Daoy (cell line): ENCODE data around the gene C11orf68. TPM values are rescaled to one million over a fixed set of nuclear protein-coding genes. Genes with fewer than 3 reads are reported as not detected.
A peak's percentile ranks its signal among the peaks of the same experiment; 100 is the strongest.

Experiments
- DNase-seq: peaks from one replicate; pipeline ENCODE4 v3.0.0-alpha.2; 2015; ENCODE audit warnings: low read depth
- total RNA-seq: library from RNA; depleted of rRNA; stranded (reverse); fragments of >200 nt; shearing (Covaris generic); gene quantifications from 2 replicates; pipeline ENCODE4 v1.2.3, GENCODE V29; 2014; rRNA removed

The C11orf68 gene
- total RNA-seq, 1 experiment from 2014 or later: 19.1 TPM

DNA sequence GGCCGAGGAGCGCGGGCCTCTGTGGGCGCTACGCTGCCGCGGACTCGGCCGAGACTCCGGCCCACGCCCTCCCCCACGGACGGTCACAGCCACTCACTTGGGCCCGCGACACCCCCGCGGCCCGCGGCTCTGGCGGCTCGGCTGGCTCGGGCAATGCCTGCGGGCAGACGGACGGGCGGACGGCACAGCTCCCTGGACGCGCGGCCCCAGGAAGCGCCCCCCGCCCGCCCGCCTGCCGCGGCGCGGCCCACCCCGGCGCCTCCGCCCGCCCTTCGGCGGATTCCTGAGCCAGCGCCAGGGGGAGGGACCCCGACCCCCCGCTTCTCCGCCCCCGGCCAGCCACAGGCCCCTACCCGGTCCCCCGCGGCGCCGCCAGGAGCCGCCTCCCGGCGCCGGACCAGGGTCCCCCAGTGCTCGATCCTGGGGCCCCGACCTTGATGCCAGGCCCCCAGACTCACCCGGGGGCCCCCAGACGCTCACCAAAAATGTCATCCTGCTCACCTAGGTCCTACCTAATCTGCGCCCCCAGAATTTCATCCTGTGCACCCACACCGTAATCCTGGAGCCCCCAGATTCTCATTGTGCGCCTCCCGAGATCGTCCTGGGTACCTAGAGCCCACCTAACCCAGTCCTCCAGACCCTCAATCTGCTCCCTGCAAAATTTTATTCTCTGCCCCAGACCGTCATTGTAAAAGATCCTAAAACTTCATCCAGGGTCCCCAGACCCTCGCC, 46.1 kb downstream of the C11orf68 start, which contains the start of gene EFEMP2:
Gene EFEMP2 (minus strand): TSS at position 215 of the 732 bp plus-strand sequence. CDS start 446 bp downstream, outside the sequence.
- DNase-seq: peak; percentile 47

DNA sequence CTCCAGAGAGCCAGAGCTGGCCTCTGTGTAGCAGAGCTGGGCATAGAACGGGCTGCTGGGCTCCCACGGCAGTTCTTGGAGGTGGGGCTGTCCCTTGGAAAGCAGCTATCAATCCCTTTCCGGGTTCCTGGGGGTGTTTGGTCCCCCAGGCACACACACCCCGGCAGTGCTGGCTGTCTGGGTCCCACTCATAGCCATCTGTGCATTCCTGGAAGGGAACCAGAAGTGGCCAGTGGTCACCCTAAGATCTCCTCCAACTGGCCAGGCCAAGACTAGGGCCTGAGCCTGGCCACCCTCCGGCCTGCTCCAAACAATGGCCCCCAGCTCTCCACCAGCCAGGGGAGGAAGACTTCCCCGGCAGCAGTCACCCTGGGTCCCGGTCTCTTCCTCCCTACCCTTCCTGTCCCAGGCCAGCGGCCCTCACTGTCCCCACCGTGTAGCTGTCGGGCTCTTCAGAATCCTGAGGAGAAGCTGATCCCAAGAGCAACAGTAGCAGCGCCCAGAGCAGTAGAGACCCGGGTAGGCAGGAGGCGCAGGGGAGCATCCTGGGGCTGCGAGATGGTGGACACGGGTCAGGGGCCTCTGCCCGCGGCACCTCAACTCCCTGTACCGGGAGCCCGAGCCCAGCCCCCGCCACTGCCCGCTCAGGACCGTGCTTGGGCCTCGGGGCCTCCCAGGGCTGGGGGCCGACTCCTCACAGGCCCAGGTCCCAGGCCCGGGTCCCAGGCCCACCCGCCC, 46.9 kb downstream of the C11orf68 start:
- DNase-seq: no peak

DNA sequence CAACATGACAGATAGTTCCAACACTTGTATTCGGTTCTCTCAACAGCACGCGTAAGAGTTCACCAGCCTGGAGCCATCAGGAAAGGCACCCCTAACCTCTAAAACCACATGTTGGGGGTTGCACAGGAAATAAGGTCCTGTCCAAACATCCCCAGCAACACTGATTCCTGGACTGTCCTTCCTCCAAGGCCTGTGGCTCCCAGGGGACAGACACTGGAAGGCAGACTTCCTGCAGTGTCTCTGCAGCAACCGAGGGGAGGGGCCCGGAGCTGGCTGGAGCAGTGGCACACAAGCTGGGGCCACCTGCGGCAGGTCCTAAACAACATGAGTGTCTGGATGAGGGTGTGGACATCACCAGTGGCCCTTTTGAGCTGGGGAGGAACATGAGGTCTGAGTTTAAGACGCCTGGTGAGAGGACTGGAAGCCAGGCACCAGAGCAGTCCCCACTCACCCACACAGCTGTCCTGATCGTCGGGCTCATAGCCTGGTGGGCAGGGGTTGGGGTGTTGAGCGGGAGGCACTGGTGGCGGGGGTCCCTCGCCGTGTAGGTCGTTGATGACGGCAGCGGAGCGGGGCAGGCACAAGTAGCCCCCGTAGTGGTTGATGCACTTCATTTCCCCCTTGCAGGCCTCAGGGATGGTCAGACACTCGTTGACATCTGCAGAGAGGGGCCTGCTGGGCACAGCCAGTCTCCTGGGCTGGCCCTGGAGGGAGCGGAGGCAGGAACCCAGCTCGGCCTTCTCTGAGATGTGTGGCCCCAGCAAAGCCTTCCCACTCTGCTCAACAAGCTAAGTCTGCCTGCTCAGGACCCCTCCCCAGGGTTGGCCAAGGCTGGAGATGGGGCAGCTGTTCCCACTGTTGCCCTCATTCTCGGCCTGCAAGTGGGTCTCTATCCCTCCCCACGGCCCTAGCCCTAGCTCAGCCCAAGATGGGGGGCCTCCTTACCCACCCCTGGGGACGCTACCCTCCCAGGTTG, 47.9 kb downstream of the C11orf68 start:
- DNase-seq: no peak

DNA sequence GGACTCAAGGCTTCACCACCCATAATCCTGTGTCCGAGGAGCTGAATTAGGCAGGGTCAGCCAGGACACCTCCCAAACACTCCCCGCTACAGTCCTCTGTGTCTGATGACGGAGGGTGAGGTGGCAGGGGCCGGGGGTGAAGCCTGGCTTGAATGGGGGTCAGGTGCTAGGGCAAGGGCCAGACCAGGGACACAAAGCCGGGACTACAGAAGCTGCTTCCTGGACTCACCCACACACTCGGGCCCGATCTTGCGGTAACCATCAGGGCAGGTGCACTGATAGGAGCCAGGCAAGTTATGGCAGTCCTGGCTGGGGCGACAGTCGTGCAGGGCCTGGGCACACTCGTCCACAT, 48.6 kb downstream of the C11orf68 start:
- DNase-seq: no peak

DNA sequence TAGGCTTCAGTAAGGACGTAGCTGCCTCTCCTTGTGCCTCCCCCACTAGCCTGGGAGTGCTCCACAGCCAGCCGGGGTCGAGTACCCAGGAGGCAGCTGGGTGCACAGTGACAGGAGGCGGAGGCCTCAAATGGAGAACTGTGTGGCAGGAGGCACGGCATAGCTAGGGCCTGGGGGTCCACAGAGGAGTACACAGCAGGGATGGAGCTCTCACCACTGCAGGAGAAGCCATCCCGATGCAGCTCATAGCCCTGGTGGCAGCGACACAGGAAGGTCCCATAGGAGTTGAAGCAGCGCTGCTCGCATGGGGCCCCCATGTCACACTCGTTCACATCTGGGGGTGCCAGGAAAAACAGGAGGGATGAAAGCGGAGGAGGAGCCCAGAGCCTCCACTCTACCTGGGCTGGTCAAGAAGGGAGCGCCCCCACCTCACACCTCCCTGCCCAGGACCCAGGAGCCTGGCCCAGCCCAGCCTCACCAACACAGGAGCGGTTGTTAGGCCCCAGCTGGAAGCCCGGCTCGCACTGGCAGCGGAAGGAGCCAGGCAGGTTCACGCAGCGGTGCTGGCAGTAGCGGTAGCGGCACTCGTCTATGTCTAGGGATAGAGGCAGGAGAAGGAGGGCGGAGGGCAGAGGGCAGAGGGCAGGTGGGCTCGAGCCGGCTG, 49.1 kb downstream of the C11orf68 start:
- no peak for DNase-seq

DNA sequence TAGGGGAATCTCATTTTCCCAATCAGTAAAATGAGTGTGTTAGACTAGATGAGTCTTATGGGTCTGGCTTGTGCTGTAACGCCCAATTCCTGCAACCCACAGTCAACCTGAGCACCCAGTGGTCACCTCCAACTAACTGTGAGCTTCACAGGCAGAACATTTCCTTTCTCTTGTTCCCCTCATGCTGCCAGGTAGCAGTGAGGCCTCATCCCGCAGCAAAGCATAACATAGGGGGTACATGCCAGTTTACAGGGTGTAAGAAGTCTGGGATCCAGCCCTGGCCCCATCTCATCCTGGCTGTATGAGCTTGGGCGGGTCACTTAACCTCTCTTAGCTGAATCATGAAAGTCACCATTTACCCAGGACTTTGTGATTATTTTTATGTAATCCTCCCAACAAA, 50.0 kb downstream of the C11orf68 start:
- DNase-seq: no peak

DNA sequence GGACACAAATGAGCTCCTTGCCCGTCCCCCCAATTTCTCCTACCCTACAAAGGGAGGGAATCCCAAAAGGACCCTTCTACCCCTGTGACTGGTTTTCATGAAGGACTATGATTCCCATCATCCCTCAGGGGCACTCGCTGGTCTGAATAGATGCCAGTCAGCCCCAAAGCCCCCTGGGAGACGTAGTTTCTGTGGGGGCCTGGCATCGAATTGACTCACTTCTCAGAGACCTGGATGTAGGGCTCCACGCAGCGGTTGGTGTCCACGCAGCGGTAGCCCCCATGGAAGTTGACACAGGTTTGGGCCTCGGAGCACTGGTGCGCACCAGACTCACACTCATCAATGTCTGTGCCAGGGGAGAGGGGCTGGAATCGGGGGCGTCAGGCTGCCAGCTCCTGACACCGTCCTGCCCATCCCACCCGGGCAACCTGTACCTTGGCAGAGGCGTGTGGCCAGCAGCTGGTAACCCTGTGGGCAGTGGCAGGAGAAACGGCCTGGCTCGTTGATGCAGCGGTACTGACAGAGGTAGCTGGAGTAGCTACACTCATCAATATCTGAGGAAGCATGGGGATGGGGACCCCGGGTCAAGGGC, 50.7 kb downstream of the C11orf68 start:
- DNase-seq: no peak

DNA sequence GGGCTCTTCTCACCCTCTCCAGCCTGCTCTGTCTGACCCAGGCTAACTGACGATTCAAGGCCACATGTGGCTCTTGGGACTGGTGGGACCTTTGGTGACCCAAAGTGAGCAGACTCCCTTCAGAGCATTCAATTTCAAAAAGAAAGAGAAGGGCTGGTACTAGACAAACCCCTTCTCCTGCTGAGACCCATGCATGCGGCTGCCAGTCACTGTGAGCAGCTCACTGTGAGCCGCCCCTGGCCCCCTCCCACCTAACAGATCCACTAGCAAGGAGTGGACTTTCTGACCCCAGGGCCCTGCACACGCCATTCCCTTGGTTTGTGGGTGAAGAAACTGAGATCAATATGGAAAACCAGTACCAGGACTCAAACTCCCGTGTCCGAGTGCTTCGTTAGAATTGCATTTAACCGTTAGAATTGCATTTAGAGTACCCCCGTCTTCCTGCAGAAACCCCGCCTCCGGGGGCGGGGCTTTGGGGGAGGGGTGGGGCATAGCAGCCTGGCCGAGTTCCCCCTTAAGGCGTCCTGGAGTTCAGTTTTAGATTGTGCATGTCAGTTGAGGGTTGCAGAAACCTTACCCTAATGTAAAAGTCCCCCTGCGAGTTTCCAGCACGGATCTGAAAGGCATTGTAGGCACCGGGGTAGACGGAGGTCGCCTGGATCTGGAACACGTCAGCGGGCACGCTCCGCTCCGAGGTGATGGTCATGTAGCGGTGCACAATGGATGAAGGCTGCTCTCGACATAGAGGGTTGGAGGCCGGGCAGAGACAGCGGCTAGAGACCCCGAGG, 51.4 kb downstream of the C11orf68 start:
- DNase-seq: no peak

Other genes starting within 250 kb of the C11orf68 start
- gene KAT5, start 206.8 kb downstream of the C11orf68 start, total RNA-seq: 59.4 and 66.9 TPM in 2 replicates
- 61.2 and 80.5 TPM in 2 replicates for gene RNASEH2C, start 198.3 kb downstream of the C11orf68 start, total RNA-seq
- 10.7 and 13.0 TPM in 2 replicates for gene AP5B1, start 138.1 kb downstream of the C11orf68 start, total RNA-seq
- gene OVOL1, start 132.0 kb downstream of the C11orf68 start, total RNA-seq: not detected in 2 replicates
- 0.39 TPM in 1 of 2 replicates, not detected in the other for gene SNX32, start 85.1 kb downstream of the C11orf68 start, total RNA-seq
- 1,524 and 1,831 TPM in 2 replicates for gene CFL1, start 60.9 kb downstream of the C11orf68 start, total RNA-seq
- 54.9 and 63.1 TPM in 2 replicates for gene MUS81, start 58.6 kb downstream of the C11orf68 start, total RNA-seq
- 7.1 and 7.4 TPM in 2 replicates for gene EFEMP2, start 46.3 kb downstream of the C11orf68 start, total RNA-seq
- 0.11 TPM in 1 of 2 replicates, not detected in the other for gene CTSW, start 39.2 kb downstream of the C11orf68 start, total RNA-seq
- gene FIBP, start 30.6 kb downstream of the C11orf68 start, total RNA-seq: 104 and 124 TPM in 2 replicates
- gene CCDC85B, start 28.4 kb downstream of the C11orf68 start, total RNA-seq: 43.7 and 61.0 TPM in 2 replicates
- 54.0 and 59.3 TPM in 2 replicates for gene FOSL1, start 18.7 kb downstream of the C11orf68 start, total RNA-seq
- 267 and 294 TPM in 2 replicates for gene DRAP1, start 364 bp upstream of the C11orf68 start, total RNA-seq
- gene TSGA10IP, start 26.4 kb upstream of the C11orf68 start, total RNA-seq: not detected in 2 replicates
- 67.4 and 84.6 TPM in 2 replicates for gene SART1, start 42.7 kb upstream of the C11orf68 start, total RNA-seq
- 58.6 and 60.9 TPM in 2 replicates for gene EIF1AD, start 83.1 kb upstream of the C11orf68 start, total RNA-seq
- 54.1 and 65.0 TPM in 2 replicates for gene BANF1, start 83.4 kb upstream of the C11orf68 start, total RNA-seq
- gene CST6, start 92.9 kb upstream of the C11orf68 start, total RNA-seq: not detected in 2 replicates
- gene CATSPER1, start 107.4 kb upstream of the C11orf68 start, total RNA-seq: 0.45 and 1.3 TPM in 2 replicates
- not detected in 2 replicates for gene GAL3ST3, start 130.1 kb upstream of the C11orf68 start, total RNA-seq
- gene SF3B2, start 133.3 kb upstream of the C11orf68 start, total RNA-seq: 257 and 289 TPM in 2 replicates
- 10.9 and 13.0 TPM in 2 replicates for gene PACS1, start 151.2 kb upstream of the C11orf68 start, total RNA-seq